OCI-M2 (cell line): Measurements from ENCODE around the gene DNAH5.
"Not testable (repeated sequence)": the region's sequence is repeated elsewhere in the genome, so short reads cannot be mapped to it uniquely, and the experiment has no call there.

ENCODE experiments used
- DNase-seq: peaks from one replicate; lab custom pipeline; 2025; ENCODE audit not compliant: unreplicated experiment; lab: John Stamatoyannopoulos, UW

Gene DNAH5

DNA sequence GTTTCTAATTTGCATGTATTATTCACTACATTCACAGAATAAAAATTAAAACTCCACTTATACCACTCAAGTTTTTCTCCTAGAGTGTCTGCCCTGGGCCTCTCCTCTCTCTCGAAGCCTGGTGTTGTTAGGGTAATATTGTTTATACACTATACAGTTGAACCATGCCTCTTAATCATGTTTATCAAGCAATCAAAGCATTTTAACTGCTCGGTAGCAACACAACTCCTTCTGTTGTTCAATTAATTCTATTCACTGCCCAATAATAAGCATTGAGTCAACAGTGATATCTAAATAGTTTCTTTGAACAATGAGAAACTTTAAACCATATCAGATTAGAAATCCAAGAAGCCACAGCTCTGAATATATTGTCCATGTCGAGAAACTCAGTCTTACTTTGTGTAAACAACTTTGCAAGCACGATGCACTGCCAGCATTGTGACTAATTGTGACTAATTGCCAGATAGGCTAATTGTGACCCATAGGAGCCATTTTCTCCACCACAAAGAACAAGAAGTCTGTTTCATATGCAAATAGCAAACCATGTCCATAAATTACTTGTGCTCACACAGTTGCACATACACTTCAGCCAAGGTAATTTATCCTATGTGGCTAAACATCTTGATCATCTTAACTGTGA lies at the start of gene DNAH5:
Gene DNAH5, minus strand, starts transcription at position 129 of the 640 bp plus-strand sequence. CDS start 250 bp downstream, outside the sequence.
- no peak for DNase-seq

- DNase-seq, result no peak
These were observed 49.4 kb upstream of the DNAH5 start for GRCh38 chr5:13993926-13994325.

- no peak for DNase-seq
These were observed 48.3 kb upstream of the DNAH5 start for GRCh38 chr5:13992795-13993194.

- DNase-seq, result no peak
These were observed 46.9 kb upstream of the DNAH5 start for GRCh38 chr5:13991365-13991764.

GRCh38 chr5:13990896-13991295 lies 46.4 kb upstream of the DNAH5 start:
- no peak for DNase-seq

DNA sequence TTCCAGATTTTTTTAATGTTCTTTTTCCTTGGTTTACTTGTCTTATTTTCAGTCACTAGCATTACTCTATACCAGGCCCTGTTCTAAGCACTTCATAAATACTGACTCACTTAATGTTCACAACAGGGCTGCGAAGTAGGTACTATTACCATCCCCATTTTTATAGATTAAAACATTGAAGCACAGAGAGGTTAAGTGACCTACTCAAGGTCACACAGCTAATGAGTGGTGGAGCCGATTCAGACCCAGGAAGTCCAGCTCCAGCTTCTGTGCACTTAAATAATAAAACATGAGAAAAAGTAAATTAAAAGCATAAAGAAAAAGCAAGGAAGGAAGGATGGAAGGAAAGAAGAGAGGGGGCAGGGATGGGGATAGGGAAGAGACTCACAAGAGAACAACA lies 45.3 kb upstream of the DNAH5 start:
- DNase-seq, result no peak

- peak; percentile 1 for DNase-seq
These were observed 43.5 kb upstream of the DNAH5 start for GRCh38 chr5:13987843-13988464.

DNA sequence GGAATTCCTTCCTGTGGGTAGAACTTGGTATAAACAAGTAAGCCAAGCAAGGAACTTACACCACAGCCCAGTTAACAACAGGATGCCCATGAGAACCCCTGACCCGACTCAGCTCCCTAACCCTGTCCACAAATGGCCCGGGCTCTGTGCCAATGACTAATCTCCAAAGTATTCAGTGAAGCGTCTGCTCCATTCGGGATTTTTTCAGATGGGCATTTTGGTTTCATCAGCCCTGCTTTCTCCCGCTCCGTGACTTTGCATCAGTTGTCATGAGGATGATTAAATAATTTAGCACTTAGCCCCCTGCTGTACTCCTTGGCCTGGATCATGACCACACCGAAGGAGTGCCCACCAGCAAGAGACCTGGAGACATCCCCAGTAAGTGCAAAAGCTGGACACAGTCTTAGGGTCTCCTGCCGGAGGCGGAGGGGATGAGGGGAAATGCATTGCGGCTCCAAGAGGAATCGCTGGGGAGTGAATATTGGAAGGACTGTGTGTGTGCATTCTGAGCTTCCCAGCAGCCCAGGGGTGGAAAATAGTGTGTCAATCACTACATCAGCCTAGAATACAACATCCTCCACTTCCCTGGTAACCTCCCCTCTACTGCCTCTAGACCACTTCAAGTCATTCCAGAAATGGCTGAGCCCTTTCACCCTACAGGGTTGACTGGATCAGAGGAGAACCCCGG lies 41.4 kb upstream of the DNAH5 start:
- no peak for DNase-seq

DNA sequence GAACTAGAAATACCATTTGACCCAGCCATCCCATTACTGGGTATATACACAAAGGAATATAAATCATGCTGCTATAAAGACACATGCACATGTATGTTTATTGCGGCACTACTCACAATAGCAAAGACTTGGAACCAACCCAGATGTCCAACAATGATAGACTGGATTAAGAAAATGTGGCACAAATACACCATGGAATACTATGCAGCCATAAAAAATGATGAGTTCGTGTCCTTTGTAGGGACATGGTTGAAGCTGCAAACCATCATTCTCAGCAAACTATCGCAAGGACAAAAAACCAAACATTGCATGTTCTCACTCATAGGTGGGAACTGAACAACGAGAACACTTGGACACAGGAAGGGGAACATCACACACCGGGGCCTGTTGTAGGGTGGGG lies 40.4 kb upstream of the DNAH5 start:
- DNase-seq, result not testable (repeated sequence)

DNA sequence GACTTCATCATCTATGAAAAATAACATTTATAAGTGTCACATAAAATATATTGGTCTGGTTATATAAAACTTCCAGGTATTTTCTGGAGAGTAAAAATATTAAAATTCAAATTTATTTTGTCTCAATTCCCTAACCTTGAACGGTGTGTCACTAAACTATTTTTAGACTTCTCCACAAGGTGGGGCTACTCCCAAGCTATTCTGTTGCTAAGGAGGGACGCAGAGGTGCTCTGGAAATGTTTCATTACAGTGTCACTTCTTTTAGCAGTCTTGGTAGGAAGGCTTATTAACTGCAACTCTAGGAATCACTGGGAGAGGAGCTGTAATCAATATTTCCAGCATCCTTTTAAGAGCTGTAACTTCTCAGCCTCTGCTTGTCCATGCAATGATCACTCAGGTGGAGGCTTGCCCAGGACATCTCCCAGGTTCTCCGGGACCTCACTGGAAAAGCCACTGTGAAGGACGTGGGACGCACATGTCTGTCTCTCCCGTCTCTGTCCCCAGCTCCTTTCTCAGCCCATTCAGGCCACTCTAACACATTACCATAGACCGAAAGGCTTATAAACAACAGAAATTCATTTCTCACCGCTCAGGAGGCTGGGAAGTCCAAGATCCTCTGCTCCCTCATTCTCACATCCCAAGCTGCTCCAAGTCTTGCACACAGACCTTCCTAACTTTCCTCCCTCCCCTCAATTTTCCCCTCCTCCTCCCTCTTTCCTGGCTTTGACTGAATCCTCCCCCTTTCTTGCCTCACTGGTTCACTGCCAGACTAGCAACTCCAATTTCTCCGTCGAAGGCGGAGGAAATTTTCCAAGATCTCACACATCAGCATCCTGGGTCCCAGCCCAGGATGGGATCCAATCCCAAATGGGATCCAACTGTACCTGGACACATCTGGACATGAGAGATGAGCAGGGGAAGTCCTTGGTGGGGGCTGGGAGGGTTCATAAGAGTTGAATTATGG lies 32.7 kb upstream of the DNAH5 start:
- no peak for DNase-seq

DNA sequence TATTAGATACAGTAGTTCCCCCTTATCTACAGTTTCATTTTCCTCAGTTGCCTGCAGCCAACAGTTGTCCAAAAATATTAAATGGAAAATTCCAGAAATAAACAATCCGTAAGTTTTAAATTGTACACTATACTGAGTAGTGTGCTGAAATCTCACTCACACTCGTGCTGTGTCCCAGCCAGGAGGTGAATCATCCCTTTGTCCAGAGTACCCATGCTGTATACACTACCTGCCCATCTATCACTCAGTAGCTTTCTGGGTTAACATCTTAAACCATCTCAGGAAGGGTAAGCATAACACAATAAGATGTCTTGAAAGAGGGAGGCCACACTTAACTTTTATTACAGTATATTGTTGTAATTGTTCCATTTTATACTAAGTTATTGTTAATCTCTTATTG lies 31.7 kb upstream of the DNAH5 start:
- DNase-seq, result no peak

DNA sequence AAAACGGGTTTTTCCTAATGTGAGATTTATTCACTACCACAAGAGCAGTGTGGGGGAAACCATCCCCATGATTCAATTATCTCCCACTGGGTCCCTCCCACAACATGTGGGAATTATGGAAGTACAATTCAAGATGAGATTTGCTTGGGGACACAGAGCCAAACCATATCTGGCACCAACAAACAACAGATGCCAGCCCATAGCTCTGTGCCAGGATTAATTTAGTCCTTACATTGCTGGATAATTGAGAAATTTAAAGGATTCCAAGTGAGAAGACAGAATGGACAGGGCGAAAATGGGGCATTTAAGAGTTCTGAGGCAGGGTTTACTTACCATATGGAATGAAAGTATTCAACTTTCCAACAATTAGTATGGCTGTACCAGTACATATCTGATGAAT lies 30.8 kb upstream of the DNAH5 start:
- no peak for DNase-seq

- DNase-seq, result no peak
These were observed 29.2 kb upstream of the DNAH5 start for GRCh38 chr5:13973724-13974123.

GRCh38 chr5:13972029-13972428 lies 27.5 kb upstream of the DNAH5 start:
- DNase-seq, result no peak

DNA sequence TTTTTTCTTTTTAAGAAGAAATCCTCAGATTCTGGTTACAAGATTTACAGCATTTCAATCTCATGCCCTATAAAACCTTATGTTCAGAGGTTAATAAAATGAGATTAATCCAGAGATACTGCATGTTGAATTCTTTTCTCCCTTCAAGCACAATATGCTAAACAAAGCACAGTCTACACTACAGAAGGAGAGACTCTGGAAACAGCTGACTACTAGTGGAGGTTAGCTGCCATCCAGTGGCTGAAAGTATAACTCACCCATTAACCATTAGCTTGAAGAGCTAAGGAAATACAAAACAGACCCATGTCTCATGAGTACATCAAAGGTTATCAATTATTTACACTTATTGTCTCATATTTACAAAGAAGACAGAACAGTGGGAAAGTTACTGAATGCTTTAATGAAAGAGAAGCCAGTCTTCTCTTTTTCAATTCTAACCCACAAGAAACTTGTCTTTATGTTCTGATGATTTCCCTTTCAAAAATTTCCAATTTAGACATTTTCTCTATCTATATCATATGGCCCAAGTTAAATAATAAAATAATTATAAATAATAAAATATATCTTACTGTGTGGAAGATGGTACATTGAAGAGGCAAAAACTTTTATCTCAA lies 12.7 kb upstream of the DNAH5 start:
- DNase-seq, result peak; percentile 6

GRCh38 chr5:13956471-13956870 lies 12.0 kb upstream of the DNAH5 start:
- no peak for DNase-seq

DNA sequence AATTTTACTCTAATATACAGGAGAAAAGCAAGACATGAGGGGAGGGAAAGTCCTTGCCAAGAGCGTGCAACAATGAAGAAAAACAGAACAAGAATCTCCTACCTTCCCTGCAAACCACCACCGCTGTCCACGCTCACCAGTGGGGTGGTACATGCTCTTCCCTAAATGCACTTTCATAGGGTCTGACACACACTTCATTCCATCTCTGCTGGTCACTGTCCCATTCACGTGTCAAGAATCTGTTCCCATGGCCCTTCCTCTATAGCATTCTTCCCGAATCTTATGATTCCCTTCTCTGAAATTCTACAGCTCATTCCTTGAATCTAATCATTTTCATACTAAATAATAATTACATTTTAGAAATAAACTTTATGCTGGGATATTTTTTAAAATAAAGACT lies 11.4 kb upstream of the DNAH5 start:
- DNase-seq, result no peak

DNA sequence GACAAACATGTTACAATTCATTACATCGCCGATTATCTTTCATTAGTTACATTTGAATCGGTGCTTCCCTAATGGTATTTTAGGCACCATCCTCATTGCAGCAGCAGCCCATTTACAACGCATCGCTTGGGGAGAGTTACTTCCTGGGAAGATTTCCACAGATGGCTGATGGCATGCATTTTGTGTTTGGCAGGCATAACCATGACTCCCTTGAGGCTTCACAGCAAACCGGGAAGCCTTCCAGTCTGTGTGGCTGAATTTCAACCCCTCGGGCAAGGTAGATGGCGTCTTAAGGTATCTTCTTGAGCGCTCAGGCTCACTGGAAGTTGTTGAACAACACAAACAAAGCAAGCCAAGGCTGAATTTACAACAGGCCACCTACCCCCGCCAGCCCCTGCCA lies 1.6 kb upstream of the DNAH5 start:
- DNase-seq, result no peak

- no peak for DNase-seq
These were observed 783 bp upstream of the DNAH5 start for GRCh38 chr5:13945271-13945670.

DNA sequence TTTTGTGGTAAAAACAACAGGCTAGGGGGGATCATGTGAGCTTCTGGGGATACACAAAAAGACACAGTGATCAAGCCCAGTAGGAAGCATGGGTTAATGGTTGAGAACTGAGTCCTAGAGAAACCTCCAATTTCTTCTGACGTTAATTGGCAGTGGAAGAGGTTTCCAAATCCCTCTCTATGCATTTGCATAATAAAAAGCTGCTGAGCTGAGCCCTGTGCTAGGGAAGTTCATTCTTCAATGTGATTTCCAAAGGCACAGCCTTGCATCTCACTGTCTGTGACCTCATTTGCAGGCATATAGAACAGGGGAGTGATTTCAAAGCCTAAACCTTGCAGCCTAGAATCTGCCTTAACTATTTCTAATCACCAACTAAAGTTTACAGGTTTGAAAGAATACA lies 812 bp downstream of the DNAH5 start:
- no peak for DNase-seq

GRCh38 chr5:13941468-13941867 lies 3.0 kb downstream of the DNAH5 start:
- no peak for DNase-seq
